ENCODE data around the gene PROSER3. TPM values are rescaled to one million over a fixed set of nuclear protein-coding genes. Genes with fewer than 3 reads are reported as not detected.

PROSER3 gene
- total RNA-seq, 1 donor from 2014 or later, result 15.0 TPM

GRCh38 chr19:35733180-35734125 is 24.5 kb upstream of the PROSER3 start:
- Mint-ChIP-seq H3K4me3 (ENCODE audit: unreplicated experiment) (peak overlapping the region; percentile 49), H3K27me3 (ENCODE audit: unreplicated experiment) (peaks cover 25% of the 10 kb centered on the region), H3K27ac (ENCODE audit: unreplicated experiment) (no peak overlapping the region), H3K36me3 (ENCODE audit: low read depth, unreplicated experiment) (peaks cover 56% of the 10 kb centered on the region), H3K9me3 (ENCODE audit: unreplicated experiment) (no peaks in the 10 kb centered on the region), H3K4me1 (ENCODE audit: unreplicated experiment) (no peaks in the 10 kb centered on the region)
- no peak for DNase-seq (ENCODE audit: low spot score)
- no peak for TF ChIP-seq CTCF (IDR thresholded peaks at IDR 0.05; ENCODE audit: unreplicated experiment)

GRCh38 chr19:35734273-35734672 is 23.7 kb upstream of the PROSER3 start:
- H3K27ac Mint-ChIP-seq (ENCODE audit: unreplicated experiment), result no peak overlapping the region
- peak overlapping the region; percentile 49 for H3K4me3 Mint-ChIP-seq (ENCODE audit: unreplicated experiment)
- no peak for DNase-seq (ENCODE audit: low spot score)
- H3K27me3 Mint-ChIP-seq (ENCODE audit: unreplicated experiment), result peaks cover 28% of the 10 kb centered on the region
- peaks cover 55% of the 10 kb centered on the region for H3K36me3 Mint-ChIP-seq (ENCODE audit: low read depth, unreplicated experiment)
- no peaks in the 10 kb centered on the region for H3K4me1 Mint-ChIP-seq (ENCODE audit: unreplicated experiment)
- no peak for TF ChIP-seq CTCF (IDR thresholded peaks at IDR 0.05; ENCODE audit: unreplicated experiment)
- no peaks in the 10 kb centered on the region for H3K9me3 Mint-ChIP-seq (ENCODE audit: unreplicated experiment)

GRCh38 chr19:35734889-35735288 is 23.1 kb upstream of the PROSER3 start:
- Mint-ChIP-seq H3K9me3 (ENCODE audit: unreplicated experiment) (no peaks in the 10 kb centered on the region), H3K36me3 (ENCODE audit: low read depth, unreplicated experiment) (peaks cover 49% of the 10 kb centered on the region), H3K27ac (ENCODE audit: unreplicated experiment) (no peak overlapping the region), H3K4me1 (ENCODE audit: unreplicated experiment) (peaks cover 3% of the 10 kb centered on the region), H3K27me3 (ENCODE audit: unreplicated experiment) (peaks cover 28% of the 10 kb centered on the region), H3K4me3 (ENCODE audit: unreplicated experiment) (peak overlapping the region; percentile 49)
- no peak for DNase-seq (ENCODE audit: low spot score)
- no peak for TF ChIP-seq CTCF (IDR thresholded peaks at IDR 0.05; ENCODE audit: unreplicated experiment)

- H3K36me3 Mint-ChIP-seq (ENCODE audit: low read depth, unreplicated experiment), result peaks cover 31% of the 10 kb centered on the region
- peak overlapping the region; percentile 39 for H3K4me3 Mint-ChIP-seq (ENCODE audit: unreplicated experiment)
- peaks cover 9% of the 10 kb centered on the region for H3K4me1 Mint-ChIP-seq (ENCODE audit: unreplicated experiment)
Measured at GRCh38 chr19:35736913-35737886, 20.8 kb upstream of the PROSER3 start.

More at GRCh38 chr19:35736913-35737886, 20.8 kb upstream of the PROSER3 start:
- H3K27ac Mint-ChIP-seq (ENCODE audit: unreplicated experiment), result no peak overlapping the region
- DNase-seq (ENCODE audit: low spot score), result no peak
- no peaks in the 10 kb centered on the region for H3K9me3 Mint-ChIP-seq (ENCODE audit: unreplicated experiment)
- TF ChIP-seq CTCF (IDR thresholded peaks at IDR 0.05; ENCODE audit: unreplicated experiment), result no peak
- H3K27me3 Mint-ChIP-seq (ENCODE audit: unreplicated experiment), result peaks cover 29% of the 10 kb centered on the region

All from endothelial cell (in vitro differentiated cells).